Hepatocyte (in vitro differentiated cells): ENCODE data around the gene OR52N1.

Source experiments
- EZH2 ChIP-seq: fragments of 200-600 bp; sonication (generic); IDR thresholded peaks from 2 replicates; pipeline ENCODE4 v1.6.1; 2016; ENCODE audit warnings: antibody characterized with exemption, mild to moderate bottlenecking, borderline replicate concordance
- TF ChIP-seq, protein P1 (sequence below): fragments of 200-600 bp; sonication (generic); IDR thresholded peaks from 2 replicates; pipeline ENCODE4 v1.5.1; 2016; ENCODE audit warnings: antibody characterized with exemption, mild to moderate bottlenecking; ENCODE audit not compliant: poor library complexity

DNA sequence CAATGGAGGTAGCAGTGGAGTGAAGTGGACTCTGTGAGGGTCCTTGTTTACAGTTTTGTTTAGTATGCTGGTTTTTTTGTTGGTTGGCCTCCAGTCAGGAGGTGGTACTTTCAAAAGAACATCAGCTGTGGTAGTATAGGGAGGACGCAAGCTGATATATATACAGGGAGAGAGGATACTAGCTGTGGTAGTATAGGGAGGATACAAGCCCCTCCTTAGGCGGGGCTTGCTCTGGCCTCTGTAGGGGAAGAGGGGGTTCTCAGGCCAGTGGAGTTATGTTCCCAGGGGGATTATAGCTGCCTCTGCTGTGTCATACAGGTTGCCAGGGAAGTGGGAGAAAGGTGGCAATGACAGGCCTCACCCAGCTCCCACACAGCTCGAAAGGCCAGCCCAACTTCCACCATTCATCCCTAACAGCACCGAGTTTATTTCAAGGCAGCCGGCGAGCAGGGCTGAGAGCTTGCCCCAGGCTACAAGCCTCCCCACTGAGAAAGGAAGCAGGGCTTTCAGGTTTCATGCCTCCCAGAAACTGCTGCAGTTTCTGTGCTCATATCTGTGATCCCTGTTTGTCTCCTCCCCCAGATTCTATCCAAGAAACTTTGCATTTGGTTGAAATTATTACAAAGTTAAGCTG is 40.2 kb upstream of the OR52N1 start:
- no peak for TF ChIP-seq EZH2
- TF ChIP-seq, protein P1, sequence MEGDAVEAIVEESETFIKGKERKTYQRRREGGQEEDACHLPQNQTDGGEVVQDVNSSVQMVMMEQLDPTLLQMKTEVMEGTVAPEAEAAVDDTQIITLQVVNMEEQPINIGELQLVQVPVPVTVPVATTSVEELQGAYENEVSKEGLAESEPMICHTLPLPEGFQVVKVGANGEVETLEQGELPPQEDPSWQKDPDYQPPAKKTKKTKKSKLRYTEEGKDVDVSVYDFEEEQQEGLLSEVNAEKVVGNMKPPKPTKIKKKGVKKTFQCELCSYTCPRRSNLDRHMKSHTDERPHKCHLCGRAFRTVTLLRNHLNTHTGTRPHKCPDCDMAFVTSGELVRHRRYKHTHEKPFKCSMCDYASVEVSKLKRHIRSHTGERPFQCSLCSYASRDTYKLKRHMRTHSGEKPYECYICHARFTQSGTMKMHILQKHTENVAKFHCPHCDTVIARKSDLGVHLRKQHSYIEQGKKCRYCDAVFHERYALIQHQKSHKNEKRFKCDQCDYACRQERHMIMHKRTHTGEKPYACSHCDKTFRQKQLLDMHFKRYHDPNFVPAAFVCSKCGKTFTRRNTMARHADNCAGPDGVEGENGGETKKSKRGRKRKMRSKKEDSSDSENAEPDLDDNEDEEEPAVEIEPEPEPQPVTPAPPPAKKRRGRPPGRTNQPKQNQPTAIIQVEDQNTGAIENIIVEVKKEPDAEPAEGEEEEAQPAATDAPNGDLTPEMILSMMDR, result no peak
